ENCODE results near the gene RBBP5. TPM values are rescaled to one million over a fixed set of nuclear protein-coding genes. Genes with fewer than 3 reads are reported as not detected.

The RBBP5 gene
- polyA plus RNA-seq, 1 donor from 2014 or later = 24.2 TPM

DNA sequence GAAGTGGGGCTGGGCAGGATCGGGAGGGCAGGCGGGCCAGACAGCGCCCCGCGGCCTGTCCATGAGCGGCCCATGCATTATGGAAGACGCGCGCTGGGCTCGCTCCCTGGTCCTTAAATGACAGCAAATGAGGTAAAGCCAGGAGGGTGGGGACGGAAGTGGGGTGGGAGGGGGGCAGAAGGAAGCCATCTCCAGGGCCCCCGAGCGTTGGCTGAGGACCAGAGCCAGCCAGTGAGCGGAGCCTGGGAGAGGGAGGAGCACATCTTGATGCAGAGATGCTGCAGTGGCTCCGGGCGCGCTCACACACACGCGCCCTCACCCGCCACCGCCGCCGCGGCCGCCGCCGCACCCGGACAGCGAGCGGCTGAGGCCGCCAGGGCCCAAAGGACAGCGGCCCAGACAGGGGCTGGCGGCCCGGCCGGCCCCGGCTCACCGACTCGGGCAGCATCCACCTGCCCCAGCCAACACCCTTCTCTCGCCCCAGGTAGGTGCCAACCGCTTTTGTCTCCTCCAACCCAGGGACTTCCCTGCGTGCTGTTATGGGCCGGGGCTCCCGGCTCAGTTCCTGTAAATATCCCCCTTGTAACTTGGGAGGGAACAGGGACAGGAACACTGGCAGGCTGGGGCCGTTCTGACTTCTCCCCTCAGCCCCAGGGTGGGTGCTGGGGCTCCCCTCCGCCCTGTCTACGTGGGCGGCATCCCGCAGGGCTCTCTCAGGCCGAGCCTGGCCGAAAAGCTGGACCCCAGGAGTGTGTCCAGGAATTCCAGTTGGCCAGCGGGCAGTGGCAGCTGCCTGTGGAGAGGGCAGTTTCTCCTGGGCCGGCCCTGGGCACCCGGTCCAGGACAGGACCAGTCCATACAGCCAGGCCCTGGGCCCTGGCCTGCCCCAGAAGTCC, 78.6 kb downstream of the RBBP5 start, which contains the start of gene CNTN2:
Gene CNTN2 (plus strand): TSS at position 302 of the 896 bp plus-strand sequence. CDS start 9,974 bp downstream, outside the sequence.
- H3K4me2 ChIP-seq (ENCODE audit: low read length) = peak within 1 kb of the TSS; percentile 19
- peaks cover 10% of the 10 kb centered on the region for H3K27me3 ChIP-seq (ENCODE audit: insufficient read depth, low read depth, low read length)
- no peaks in the 10 kb centered on the region for H3K79me2 ChIP-seq (replicated peaks; ENCODE audit: insufficient read depth, low read length)
- H3K36me3 ChIP-seq (ENCODE audit: insufficient read depth, low read length) = no peaks in the 10 kb centered on the region
- H2AFZ ChIP-seq (ENCODE audit: low read depth, low read length) = peak within 1 kb of the TSS; percentile 27
- no peaks in the 10 kb centered on the region for H3K9me2 ChIP-seq (ENCODE audit: insufficient read depth, low read length)
- H4K20me1 ChIP-seq (ENCODE audit: insufficient read depth) = no peaks in the 10 kb centered on the region
- no peaks in the 10 kb centered on the region for H3K9me3 ChIP-seq (ENCODE audit: low read length)
- no peaks in the 10 kb centered on the region for H3F3A ChIP-seq (ENCODE audit: insufficient read depth, low read length, poor library complexity, severe bottlenecking)
- no peak within 1 kb of the TSS for H3K27ac ChIP-seq (ENCODE audit: low read length)
- peak within 1 kb of the TSS; percentile 61 for H3K4me3 ChIP-seq (ENCODE audit: low read length)
- H3K9ac ChIP-seq (ENCODE audit: low read length) = peak within 1 kb of the TSS; percentile 53
- TF ChIP-seq POLR2AphosphoS5 (IDR thresholded peaks at IDR 0.05) (peak; percentile 14), SMC3 (conservative IDR thresholded peaks at IDR 0.05; ENCODE audit: poor library complexity) (no peak), MXI1 (conservative IDR thresholded peaks at IDR 0.05; ENCODE audit: poor library complexity, severe bottlenecking) (peak; percentile 32), EP300 (conservative IDR thresholded peaks at IDR 0.05; ENCODE audit: poor library complexity, severe bottlenecking) (no peak), RAD21 (conservative IDR thresholded peaks at IDR 0.05) (no peak)
- TF ChIP-seq, protein P1, sequence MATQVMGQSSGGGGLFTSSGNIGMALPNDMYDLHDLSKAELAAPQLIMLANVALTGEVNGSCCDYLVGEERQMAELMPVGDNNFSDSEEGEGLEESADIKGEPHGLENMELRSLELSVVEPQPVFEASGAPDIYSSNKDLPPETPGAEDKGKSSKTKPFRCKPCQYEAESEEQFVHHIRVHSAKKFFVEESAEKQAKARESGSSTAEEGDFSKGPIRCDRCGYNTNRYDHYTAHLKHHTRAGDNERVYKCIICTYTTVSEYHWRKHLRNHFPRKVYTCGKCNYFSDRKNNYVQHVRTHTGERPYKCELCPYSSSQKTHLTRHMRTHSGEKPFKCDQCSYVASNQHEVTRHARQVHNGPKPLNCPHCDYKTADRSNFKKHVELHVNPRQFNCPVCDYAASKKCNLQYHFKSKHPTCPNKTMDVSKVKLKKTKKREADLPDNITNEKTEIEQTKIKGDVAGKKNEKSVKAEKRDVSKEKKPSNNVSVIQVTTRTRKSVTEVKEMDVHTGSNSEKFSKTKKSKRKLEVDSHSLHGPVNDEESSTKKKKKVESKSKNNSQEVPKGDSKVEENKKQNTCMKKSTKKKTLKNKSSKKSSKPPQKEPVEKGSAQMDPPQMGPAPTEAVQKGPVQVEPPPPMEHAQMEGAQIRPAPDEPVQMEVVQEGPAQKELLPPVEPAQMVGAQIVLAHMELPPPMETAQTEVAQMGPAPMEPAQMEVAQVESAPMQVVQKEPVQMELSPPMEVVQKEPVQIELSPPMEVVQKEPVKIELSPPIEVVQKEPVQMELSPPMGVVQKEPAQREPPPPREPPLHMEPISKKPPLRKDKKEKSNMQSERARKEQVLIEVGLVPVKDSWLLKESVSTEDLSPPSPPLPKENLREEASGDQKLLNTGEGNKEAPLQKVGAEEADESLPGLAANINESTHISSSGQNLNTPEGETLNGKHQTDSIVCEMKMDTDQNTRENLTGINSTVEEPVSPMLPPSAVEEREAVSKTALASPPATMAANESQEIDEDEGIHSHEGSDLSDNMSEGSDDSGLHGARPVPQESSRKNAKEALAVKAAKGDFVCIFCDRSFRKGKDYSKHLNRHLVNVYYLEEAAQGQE (IDR thresholded peaks at IDR 0.05; ENCODE audit: borderline replicate concordance) = no peak

DNA sequence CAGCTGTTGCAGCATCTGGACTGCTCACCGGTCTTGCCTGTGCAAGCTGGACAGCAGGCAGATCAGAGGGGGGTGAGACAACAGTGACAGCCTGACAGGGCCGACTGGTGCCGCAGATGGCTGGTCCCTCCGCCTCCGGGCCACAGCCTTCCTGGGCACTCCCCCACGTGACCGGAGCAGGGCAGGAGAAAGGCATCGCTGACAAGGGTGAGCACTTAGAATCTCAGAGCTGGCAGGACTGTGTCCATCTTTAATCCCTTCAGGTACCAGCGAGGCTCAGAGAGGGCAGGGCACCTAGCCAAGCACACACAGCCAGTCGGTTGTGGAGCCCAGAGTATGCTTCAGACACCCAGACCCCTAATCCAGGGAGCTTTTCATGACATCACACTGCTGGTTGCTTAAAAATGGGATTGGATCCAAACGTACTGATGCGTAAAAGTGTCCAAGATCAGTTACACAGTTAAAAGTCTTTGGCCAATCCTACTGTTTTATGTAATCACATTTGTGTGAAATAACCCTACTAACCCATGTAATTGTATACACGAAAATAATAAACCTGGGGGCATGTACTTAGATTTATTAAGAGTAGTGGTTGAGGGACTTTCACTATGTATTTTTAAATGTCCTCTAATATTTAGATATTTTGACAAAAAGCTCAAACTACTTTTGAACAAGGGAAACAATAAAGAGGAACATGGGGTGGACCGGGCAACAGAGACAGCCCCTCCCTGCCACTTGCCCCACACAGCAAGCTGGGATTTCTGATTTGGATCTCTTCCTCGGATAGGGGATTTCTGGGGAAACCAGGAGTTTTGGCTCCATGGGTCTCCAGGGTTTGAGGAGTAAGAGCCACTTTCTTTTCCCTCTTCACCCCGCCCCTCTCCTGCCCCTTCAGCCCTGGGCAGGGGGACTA, 79.5 kb downstream of the RBBP5 start:
- TF ChIP-seq SMC3 (conservative IDR thresholded peaks at IDR 0.05; ENCODE audit: poor library complexity) = no peak
- TF ChIP-seq, protein P2, sequence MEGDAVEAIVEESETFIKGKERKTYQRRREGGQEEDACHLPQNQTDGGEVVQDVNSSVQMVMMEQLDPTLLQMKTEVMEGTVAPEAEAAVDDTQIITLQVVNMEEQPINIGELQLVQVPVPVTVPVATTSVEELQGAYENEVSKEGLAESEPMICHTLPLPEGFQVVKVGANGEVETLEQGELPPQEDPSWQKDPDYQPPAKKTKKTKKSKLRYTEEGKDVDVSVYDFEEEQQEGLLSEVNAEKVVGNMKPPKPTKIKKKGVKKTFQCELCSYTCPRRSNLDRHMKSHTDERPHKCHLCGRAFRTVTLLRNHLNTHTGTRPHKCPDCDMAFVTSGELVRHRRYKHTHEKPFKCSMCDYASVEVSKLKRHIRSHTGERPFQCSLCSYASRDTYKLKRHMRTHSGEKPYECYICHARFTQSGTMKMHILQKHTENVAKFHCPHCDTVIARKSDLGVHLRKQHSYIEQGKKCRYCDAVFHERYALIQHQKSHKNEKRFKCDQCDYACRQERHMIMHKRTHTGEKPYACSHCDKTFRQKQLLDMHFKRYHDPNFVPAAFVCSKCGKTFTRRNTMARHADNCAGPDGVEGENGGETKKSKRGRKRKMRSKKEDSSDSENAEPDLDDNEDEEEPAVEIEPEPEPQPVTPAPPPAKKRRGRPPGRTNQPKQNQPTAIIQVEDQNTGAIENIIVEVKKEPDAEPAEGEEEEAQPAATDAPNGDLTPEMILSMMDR (IDR thresholded peaks at IDR 0.05; ENCODE audit: poor library complexity, severe bottlenecking) = no peak
- TF ChIP-seq TAF1 (IDR thresholded peaks at IDR 0.05; ENCODE audit: low read depth) = no peak
- no peak for TF ChIP-seq MXI1 (conservative IDR thresholded peaks at IDR 0.05; ENCODE audit: poor library complexity, severe bottlenecking)
- TF ChIP-seq EZH2 (IDR thresholded peaks at IDR 0.05; ENCODE audit: borderline replicate concordance, insufficient read depth, low read length, poor library complexity, severe bottlenecking) = no peak
- no peak for TF ChIP-seq POLR2AphosphoS5 (IDR thresholded peaks at IDR 0.05)
- TF ChIP-seq, protein P1 (IDR thresholded peaks at IDR 0.05; ENCODE audit: borderline replicate concordance) = no peak
- TF ChIP-seq EP300 (conservative IDR thresholded peaks at IDR 0.05; ENCODE audit: poor library complexity, severe bottlenecking) = no peak
- TF ChIP-seq RAD21 (conservative IDR thresholded peaks at IDR 0.05) = no peak
- H3K9me3 ChIP-seq (ENCODE audit: low read length) = no peaks in the 10 kb centered on the region
- H3F3A ChIP-seq (ENCODE audit: insufficient read depth, low read length, poor library complexity, severe bottlenecking) = no peaks in the 10 kb centered on the region
- H3K36me3 ChIP-seq (ENCODE audit: insufficient read depth, low read length) = no peaks in the 10 kb centered on the region
- H3K9ac ChIP-seq (ENCODE audit: low read length) = peak overlapping the region; percentile 53
- H2AFZ ChIP-seq (ENCODE audit: low read depth, low read length) = peak overlapping the region; percentile 27
- H3K27me3 ChIP-seq (ENCODE audit: insufficient read depth, low read depth, low read length) = peaks cover 10% of the 10 kb centered on the region
- H3K4me3 ChIP-seq (ENCODE audit: low read length) = peak overlapping the region; percentile 61
- no peaks in the 10 kb centered on the region for H4K20me1 ChIP-seq (ENCODE audit: insufficient read depth)
- H3K9me2 ChIP-seq (ENCODE audit: insufficient read depth, low read length) = no peaks in the 10 kb centered on the region
- no peak overlapping the region for H3K4me2 ChIP-seq (ENCODE audit: low read length)
- no peak overlapping the region for H3K27ac ChIP-seq (ENCODE audit: low read length)
- no peaks in the 10 kb centered on the region for H3K79me2 ChIP-seq (replicated peaks; ENCODE audit: insufficient read depth, low read length)

Data from neural cell (in vitro differentiated cells).